Kidney (tissue), 14 donors: Measurements from ENCODE around the gene FAM83G. TPM values are rescaled to one million over a fixed set of nuclear protein-coding genes. Genes with fewer than 3 reads are reported as not detected.
A peak's percentile ranks its signal among the peaks of the same experiment; 100 is the strongest.

Experiments used
- DNase-seq, 5 donors: peaks; one replicate each; pipeline ENCODE4 v3.0.0-alpha.2; 2013 to 2020
- FAIRE-seq: peaks from 2 replicates; lab custom pipeline; 2012; peaks lifted over from hg19 to GRCh38; lab: Jason Lieb, UNC
- H3K27ac ChIP-seq, 2 donors: one replicate each; pipeline ENCODE4 v1.7.0; 2013; ENCODE audit warnings: low read depth in 2 of 2, low read length in 2 of 2, inconsistent platforms in 1 of 2
- H3K27me3 ChIP-seq: one replicate; pipeline ENCODE4 v1.7.1; 2013; ENCODE audit warnings: low read length, inconsistent platforms; ENCODE audit not compliant: control insufficient read depth, insufficient read depth
- H3K36me3 ChIP-seq, 3 donors: one replicate each; pipeline versions ENCODE4 v1.7.0 to v1.7.1; 2013; ENCODE audit warnings: low read length in 3 of 3, control low read depth in 1 of 3, inconsistent platforms in 1 of 3; ENCODE audit not compliant: insufficient read depth in 3 of 3, control insufficient read depth in 2 of 3
- H3K4me1 ChIP-seq, 3 donors: one replicate each; pipeline versions ENCODE4 v1.7.0 to v1.7.1; 2013; ENCODE audit warnings: low read length in 3 of 3, inconsistent platforms in 1 of 3, low read depth in 1 of 3; ENCODE audit not compliant: control insufficient read depth in 2 of 3, insufficient read depth in 2 of 3
- H3K4me3 ChIP-seq, 3 donors: one replicate each; pipeline versions ENCODE4 v1.7.0 to v1.8.1; 2013; ENCODE audit warnings: low read length in 3 of 3, control low read depth in 1 of 3, inconsistent platforms in 1 of 3
- H3K9ac ChIP-seq, 3 donors: one replicate each; pipeline versions ENCODE4 v1.7.0 to v1.7.1; 2013; ENCODE audit warnings: low read length in 3 of 3, control low read depth in 1 of 3, inconsistent platforms in 1 of 3
- H3K9me3 ChIP-seq, 3 donors: one replicate each; pipeline versions ENCODE4 v1.7.0 to v1.7.1; 2013; ENCODE audit warnings: low read length in 3 of 3, control low read depth in 1 of 3, inconsistent platforms in 1 of 3; ENCODE audit not compliant: control insufficient read depth in 2 of 3, insufficient read depth in 1 of 3
- intact Hi-C: fragments of 100-400 bp; cut with DNase I; formaldehyde crosslinking; loops from one replicate; pipeline ENCODE4 v1.11.1; 2022
- polyA plus RNA-seq: library from polyadenylated mRNA; stranded (reverse); fragments of 350-450 nt; fragmentation: Illumina TruSeq; extraction: RNeasy Lipid Tissue Mini Kit (QIAGEN cat#74804); gene quantifications from one replicate; pipeline ENCODE4 v1.2.3, GENCODE V29; 2014; ENCODE audit warnings: low read depth, low replicate concordance; ENCODE audit not compliant: insufficient read depth
- total RNA-seq: library from RNA; stranded (reverse); fragmentation: NEBNext Ultra II Directional; extraction: Animal tissue kit (Norgen Biotek cat#: 25700); gene quantifications from one replicate; pipeline ENCODE4 v1.2.1, GENCODE V29; 2021
- TF ChIP-seq, protein P1 (sequence below): IDR thresholded peaks from 3 replicates; pipeline ENCODE4 v1.5.1; 2012; ENCODE audit warnings: mild to moderate bottlenecking, moderate library complexity, borderline replicate concordance; ENCODE audit not compliant: insufficient read depth; ENCODE audit errors: extremely low read depth
- donor health status: control.
- donor health status: control.
- donor health status: control.
- donor health status: control.
- donor health status: control.
- donor health status: DM: yes; HTN: yes; CAD: no.
- donor health status: Normal renal cell carcinoma (clear cell type).

FAM83G gene
- total and polyA plus RNA-seq, 2 donors from 2014 or later: 4.9 to 8.0 TPM

DNA sequence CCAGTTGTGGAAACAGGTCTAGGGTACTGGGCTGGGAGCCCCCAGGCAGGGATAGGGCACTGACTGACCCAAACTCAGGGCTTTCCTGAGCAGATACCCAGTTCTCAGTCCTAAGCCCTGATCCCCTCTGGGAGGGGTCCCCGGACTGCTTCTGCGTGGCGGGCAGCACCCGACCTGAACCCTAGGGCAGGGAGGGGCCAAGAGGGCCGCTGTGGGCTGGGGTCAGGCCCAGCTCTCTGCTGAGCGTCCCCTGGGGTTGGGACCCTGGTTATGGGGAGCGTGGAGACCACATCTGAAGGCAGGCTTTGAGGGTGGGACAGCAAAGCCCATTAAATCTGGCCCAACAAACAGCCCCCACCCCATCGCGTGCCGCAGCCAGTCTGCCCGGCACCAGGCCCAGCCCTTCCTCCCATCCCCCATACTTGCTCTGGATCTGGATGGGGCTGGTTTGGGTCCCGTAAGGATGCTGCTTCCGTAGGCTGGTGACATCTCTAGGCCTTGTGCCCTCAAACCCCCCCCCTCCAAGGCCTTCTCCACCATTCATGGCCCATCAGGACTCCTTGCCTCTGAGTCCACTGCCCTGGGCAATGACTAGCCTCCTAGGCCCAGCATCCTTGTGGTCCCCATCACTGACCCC, 691 bp upstream of the FAM83G start:
- Histone ChIP-seq H3K27me3 (no peaks in the 10 kb centered on the region), H3K4me1 (peaks cover 0 to 5% (median 0%) of the 10 kb centered on the region in 3 donors), H3K4me3 (peak overlapping the region in 2 of 3 donors; percentile 52 to 58), H3K9ac (peak overlapping the region in 1 of 3 donors; percentile 77), H3K27ac (peak overlapping the region; percentile 32 to 48), H3K9me3 (peaks cover 0 to 4% (median 0%) of the 10 kb centered on the region in 3 donors), H3K36me3 (no peaks in the 10 kb centered on the region)
- DNase-seq (peak in 1 of 5 donors; percentile 67), FAIRE-seq (no peak)
- TF ChIP-seq, protein P1, sequence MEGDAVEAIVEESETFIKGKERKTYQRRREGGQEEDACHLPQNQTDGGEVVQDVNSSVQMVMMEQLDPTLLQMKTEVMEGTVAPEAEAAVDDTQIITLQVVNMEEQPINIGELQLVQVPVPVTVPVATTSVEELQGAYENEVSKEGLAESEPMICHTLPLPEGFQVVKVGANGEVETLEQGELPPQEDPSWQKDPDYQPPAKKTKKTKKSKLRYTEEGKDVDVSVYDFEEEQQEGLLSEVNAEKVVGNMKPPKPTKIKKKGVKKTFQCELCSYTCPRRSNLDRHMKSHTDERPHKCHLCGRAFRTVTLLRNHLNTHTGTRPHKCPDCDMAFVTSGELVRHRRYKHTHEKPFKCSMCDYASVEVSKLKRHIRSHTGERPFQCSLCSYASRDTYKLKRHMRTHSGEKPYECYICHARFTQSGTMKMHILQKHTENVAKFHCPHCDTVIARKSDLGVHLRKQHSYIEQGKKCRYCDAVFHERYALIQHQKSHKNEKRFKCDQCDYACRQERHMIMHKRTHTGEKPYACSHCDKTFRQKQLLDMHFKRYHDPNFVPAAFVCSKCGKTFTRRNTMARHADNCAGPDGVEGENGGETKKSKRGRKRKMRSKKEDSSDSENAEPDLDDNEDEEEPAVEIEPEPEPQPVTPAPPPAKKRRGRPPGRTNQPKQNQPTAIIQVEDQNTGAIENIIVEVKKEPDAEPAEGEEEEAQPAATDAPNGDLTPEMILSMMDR: no peak
- intact Hi-C loops: no loop called here

DNA sequence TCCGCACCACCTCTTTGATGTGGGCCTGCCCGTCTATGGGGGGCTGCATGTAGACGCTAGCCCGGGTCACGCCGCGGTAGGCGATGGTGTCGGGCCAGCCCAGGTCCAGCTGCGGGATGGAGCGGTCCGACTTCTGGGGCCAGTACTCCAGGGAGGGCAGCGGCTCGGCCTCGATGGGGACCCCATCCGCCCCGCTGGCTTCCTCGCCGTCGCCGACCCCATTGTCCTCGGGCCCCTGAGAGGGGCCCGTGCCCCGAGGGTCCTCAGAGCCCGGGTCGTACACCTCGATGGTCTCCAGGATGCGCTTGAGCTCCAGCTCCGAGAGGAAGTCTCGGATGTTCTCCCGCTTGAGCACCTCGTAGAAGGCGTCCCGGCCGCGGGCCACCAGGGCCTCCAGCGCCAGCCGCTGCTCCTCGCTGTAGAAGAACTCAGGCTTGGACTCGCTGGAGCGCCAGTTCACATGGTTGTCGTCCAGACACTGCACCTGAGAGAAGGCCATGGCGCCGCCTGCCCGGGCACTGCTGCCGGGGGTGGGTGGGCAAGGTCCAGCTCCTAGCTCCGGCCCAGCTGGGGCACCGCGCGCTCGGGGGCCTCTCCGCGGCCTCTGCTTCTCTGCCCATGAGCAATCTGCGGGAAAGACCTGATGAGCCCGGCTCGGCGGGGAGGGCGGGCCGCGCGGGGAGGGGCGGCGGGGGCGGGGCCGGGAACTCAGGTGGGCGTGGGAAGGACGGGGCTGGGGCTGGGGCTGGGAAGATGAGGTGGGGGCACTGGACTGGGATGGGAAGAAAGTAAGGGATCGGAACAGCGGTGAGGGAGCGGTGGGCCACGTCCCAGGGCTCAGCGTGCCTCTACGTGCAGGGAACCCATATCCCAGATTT, 782 bp downstream of the FAM83G start:
- Histone ChIP-seq H3K4me3 (peak overlapping the region; percentile 60), H3K36me3 (no peaks in the 10 kb centered on the region), H3K9me3 (peaks cover 0 to 4% (median 0%) of the 10 kb centered on the region in 3 donors), H3K27me3 (no peaks in the 10 kb centered on the region), H3K4me1 (peaks cover 0 to 5% (median 0%) of the 10 kb centered on the region in 3 donors), H3K27ac (peak overlapping the region in 1 of 2 donors; percentile 22), H3K9ac (peak overlapping the region in 1 of 3 donors; percentile 61)
- intact Hi-C loops: no loop called here
- TF ChIP-seq, protein P1: no peak
- no peak for FAIRE-seq
- peak; percentile 68 to 85 (median 73) for DNase-seq

DNA sequence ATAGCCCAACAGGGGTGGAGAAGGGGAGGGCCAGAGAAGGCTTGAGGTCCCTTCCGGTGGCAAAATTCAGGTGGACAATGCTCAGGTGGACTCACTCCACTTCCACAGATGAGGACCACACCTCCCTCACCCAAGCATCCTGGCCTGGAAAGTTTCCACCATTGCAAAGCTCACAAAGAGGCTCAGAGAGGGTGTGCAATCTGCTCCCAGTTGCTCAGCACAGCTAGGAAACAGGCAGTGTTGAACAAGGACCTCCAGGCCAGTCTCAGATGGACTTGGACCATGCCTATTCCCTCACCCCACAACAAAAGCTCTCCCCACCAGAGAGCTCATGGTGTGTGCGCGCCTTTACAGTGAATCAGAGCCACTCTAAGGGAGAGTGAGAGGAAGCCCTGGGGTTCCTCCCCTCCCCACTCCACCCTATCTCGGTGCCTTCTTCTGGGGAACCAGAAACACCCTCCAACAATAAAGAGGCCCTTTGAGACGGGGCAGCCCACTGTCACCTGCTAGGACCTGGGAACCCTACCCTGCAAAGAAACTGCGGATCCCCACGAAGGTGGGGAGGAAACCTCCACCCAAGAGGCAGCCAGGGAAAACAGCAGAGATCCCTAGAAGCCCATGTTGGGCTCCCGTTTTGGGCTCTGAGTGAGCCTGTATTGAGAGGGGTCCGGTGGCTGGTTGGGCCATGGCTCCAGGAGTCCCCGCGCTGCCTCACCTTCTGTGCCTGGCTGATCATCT, 1.6 kb downstream of the FAM83G start:
- Histone ChIP-seq H3K4me1 (peaks cover 0 to 7% (median 0%) of the 10 kb centered on the region in 3 donors), H3K4me3 (peak overlapping the region in 1 of 3 donors; percentile 39), H3K27me3 (no peaks in the 10 kb centered on the region), H3K9me3 (peaks cover 0 to 4% (median 0%) of the 10 kb centered on the region in 3 donors), H3K36me3 (no peaks in the 10 kb centered on the region), H3K27ac (no peak overlapping the region), H3K9ac (no peak overlapping the region)
- TF ChIP-seq, protein P1: no peak
- FAIRE-seq: no peak
- intact Hi-C loops: no loop called here
- DNase-seq: no peak
